ENCODE measurements around the gene ACTR3. TPM values are rescaled to one million over a fixed set of nuclear protein-coding genes. Genes with fewer than 3 reads are reported as not detected.

ACTR3 gene
- total and polyA plus RNA-seq, 2 experiments from 2014 or later, result 63.7 to 137 TPM

GRCh38 chr2:113888641-113889470 lies 1.0 kb upstream of the ACTR3 start:
- peak; percentile 63 for ATAC-seq
- Histone ChIP-seq H4K20me1 (replicated peaks; ENCODE audit: insufficient read depth) (peaks cover 18% of the 10 kb centered on the region), H3K4me1 (ENCODE audit: insufficient read depth) (peaks cover 40% of the 10 kb centered on the region), H3K4me2 (peak overlapping the region; percentile 76), H3K79me2 (replicated peaks; ENCODE audit: insufficient read depth) (peaks cover 39% of the 10 kb centered on the region), H3K27me3 (ENCODE audit: insufficient read depth) (no peaks in the 10 kb centered on the region), H3K36me3 (ENCODE audit: insufficient read depth) (no peaks in the 10 kb centered on the region), H3K4me3 (peak overlapping the region; percentile 67), H2AFZ (no peak overlapping the region), H3F3A (replicated peaks; ENCODE audit: low read depth) (peaks cover 11% of the 10 kb centered on the region), H3K27ac (ENCODE audit: low read depth) (peak overlapping the region; percentile 100), H3K9me2 (ENCODE audit: insufficient read depth) (no peaks in the 10 kb centered on the region)
- peaks cover 14% of the 10 kb centered on the region for H3K27me3 Mint-ChIP-seq (ENCODE audit: insufficient read depth, low read depth, poor library complexity)
- peak; percentile 82 for DNase-seq (ENCODE audit: low spot score)
- peaks cover 10% of the 10 kb centered on the region; the same call in 2 of the 3 replicates for H3K36me3 Mint-ChIP-seq (ENCODE audit: low read depth)
- H3K4me1 Mint-ChIP-seq, result peaks cover 49% of the 10 kb centered on the region
- no peaks in the 10 kb centered on the region; the same call in 2 of the 3 replicates for H3K9me3 Mint-ChIP-seq
- no peak for TF ChIP-seq CREB1 (CRISPR knock-in tag; IDR thresholded peaks at IDR 0.05; ENCODE audit: low read depth)
- no peak for TF ChIP-seq JUNB (IDR thresholded peaks at IDR 0.05; ENCODE audit: unreplicated experiment)
- TF ChIP-seq CTCF (conservative IDR thresholded peaks at IDR 0.05; ENCODE audit: low read depth in 2 of 2), result no peak
- TF ChIP-seq ETS1 (IDR thresholded peaks at IDR 0.05), result no peak
- TF ChIP-seq EZH2 (IDR thresholded peaks at IDR 0.05; ENCODE audit: low read depth, unreplicated experiment), result no peak
- TF ChIP-seq STAT1 (IDR thresholded peaks at IDR 0.05; ENCODE audit: unreplicated experiment), result no peak
- TF ChIP-seq ZNF462 (CRISPR knock-in tag; IDR thresholded peaks at IDR 0.05), result no peak
- H3K27ac Mint-ChIP-seq, result peak overlapping the region; percentile 100
- peak overlapping the region; percentile 90 for H3K4me3 Mint-ChIP-seq

Data from GM23338 (cell line).